ENCODE results near the gene IL2RG. TPM values are rescaled to one million over a fixed set of nuclear protein-coding genes. Genes with fewer than 3 reads are reported as not detected.

Gene IL2RG
- total and polyA plus RNA-seq, 2 donors: 1.2 to 3.2 TPM

DNA sequence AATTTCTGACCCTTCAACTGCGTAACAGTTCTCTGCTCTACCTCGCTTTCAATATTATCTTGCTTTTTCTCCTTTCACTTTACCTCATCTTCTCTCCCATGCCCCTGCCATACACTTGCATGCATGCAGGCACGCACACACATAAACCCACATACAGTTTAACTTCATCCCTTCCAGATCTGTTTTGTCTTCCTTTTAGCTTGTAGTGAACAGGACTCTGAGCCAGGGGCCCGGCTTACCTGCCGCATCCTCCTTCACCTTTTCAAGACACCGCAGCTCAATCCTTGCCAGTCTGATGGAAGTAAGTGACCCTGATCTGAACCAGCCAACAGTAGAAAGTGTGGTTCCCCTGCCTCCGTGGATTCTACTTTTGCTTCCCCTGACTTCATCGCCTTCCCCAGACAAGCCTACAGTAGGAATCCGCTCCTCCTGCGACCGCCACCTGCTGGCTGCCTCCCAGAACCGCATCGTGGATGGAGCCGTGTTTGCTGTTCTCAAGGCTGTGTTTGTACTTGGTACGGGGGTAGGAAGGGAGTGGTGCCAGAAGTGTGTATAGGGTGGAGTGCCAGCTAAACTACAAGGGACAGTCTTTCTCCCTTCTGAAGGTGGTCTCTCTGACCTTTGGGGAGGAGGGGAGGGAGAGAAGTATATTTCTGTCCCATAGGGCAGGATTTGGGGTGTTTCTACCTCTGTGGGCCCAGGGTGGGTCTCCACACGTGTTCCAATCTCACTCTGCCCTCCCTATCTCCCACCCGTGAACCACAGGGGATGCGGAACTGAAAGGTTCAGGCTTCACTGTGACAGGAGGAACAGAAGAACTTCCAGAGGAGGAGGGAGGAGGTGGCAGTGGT is 17.8 kb upstream of the IL2RG start:
- H3K36me3 ChIP-seq (ENCODE audit: insufficient read depth): no peaks in the 10 kb centered on the region
- no peak overlapping the region for H3K27ac ChIP-seq (ENCODE audit: low read depth)
- no peak overlapping the region for H3K4me3 ChIP-seq (ENCODE audit: low read depth, low read length)
- peak; percentile 31 for DNase-seq (ENCODE audit: extremely low spot score)
- 29% methylated on average over 18 of the region's 18 CpGs for WGBS
- H3K4me1 ChIP-seq (ENCODE audit: insufficient read depth): no peaks in the 10 kb centered on the region

GRCh38 chrX:71128166-71128833 is 16.9 kb upstream of the IL2RG start:
- no peak for DNase-seq (ENCODE audit: extremely low spot score)
- Histone ChIP-seq H3K4me1 (ENCODE audit: insufficient read depth) (no peaks in the 10 kb centered on the region), H3K36me3 (ENCODE audit: insufficient read depth) (no peaks in the 10 kb centered on the region), H3K27ac (ENCODE audit: low read depth) (no peak overlapping the region), H3K4me3 (ENCODE audit: low read depth, low read length) (no peak overlapping the region)
- 74% methylated on average over 12 of the region's 12 CpGs for WGBS

DNA sequence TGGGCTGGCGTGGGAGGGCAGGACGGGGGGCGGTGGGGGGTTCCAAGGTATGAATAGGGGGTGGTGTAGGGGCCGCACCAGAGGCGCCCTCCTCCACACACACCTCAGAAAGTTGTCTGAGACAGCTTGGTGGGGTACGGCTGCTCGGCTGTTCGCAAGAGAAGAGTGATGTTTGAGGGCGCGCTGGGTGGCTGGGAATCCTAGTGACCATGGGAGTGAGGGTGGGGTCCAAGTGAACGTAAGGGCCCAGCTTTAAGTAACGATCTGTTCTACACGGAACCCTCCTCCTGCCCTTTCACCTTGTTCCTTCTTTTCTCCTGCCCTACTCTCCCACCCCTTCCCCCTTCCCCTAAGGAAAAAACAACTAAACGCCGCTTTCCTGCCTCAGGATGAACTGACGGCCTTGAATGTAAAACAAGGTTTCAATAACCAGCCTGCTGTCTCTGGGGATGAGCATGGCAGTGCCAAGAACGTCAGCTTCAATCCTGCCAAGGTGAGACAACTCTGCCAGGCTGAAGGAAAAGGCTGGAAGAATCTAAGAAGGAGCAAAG is 7.7 kb upstream of the IL2RG start:
- no peak for DNase-seq (ENCODE audit: extremely low spot score)
- peak overlapping the region; percentile 84 for H3K27ac ChIP-seq (ENCODE audit: low read depth)
- 2% methylated on average over 17 of the region's 17 CpGs for WGBS
- H3K36me3 ChIP-seq (ENCODE audit: insufficient read depth): peaks cover 6% of the 10 kb centered on the region
- H3K4me1 ChIP-seq (ENCODE audit: insufficient read depth): no peaks in the 10 kb centered on the region
- peak overlapping the region; percentile 67 for H3K4me3 ChIP-seq (ENCODE audit: low read depth, low read length)

GRCh38 chrX:71118032-71118984 is 6.9 kb upstream of the IL2RG start, which contains the start of gene MED12:
Gene MED12, plus strand, starts transcription at chrX:71118596. Its CDS starts 159 bp downstream, at chrX:71118755.
- H3K4me3 ChIP-seq (ENCODE audit: low read depth, low read length): peak within 1 kb of the TSS; percentile 67
- H3K36me3 ChIP-seq (ENCODE audit: insufficient read depth): peaks cover 6% of the 10 kb centered on the region
- peak within 1 kb of the TSS; percentile 84 for H3K27ac ChIP-seq (ENCODE audit: low read depth)
- DNase-seq (ENCODE audit: extremely low spot score): peak; percentile 54
- WGBS: 1% methylated on average over 56 of the region's 56 CpGs
- no peaks in the 10 kb centered on the region for H3K4me1 ChIP-seq (ENCODE audit: insufficient read depth)

DNA sequence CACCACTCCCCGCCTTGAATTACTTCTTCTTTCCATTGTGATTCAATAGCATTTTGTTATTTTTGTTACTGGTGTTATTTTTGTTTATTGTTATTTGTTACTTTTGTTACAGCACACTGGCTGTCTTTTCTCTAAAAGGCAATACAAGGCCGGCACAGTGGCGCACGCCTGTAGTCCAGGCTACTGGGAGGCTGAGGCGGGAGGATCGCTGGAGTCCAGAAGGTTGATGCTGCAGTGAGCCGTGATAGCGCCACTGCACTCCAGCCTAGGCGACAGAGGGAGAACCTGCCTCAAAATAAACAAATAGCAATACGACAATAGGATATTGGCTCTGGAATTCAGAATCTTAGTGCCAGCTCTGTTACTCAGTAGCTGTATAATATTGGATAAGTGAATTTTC is 6.0 kb upstream of the IL2RG start:
- no peak overlapping the region for H3K27ac ChIP-seq (ENCODE audit: low read depth)
- peaks cover 3% of the 10 kb centered on the region for H3K36me3 ChIP-seq (ENCODE audit: insufficient read depth)
- WGBS: 86% methylated on average over 10 of the region's 10 CpGs
- DNase-seq (ENCODE audit: extremely low spot score): no peak
- no peaks in the 10 kb centered on the region for H3K4me1 ChIP-seq (ENCODE audit: insufficient read depth)
- H3K4me3 ChIP-seq (ENCODE audit: low read depth, low read length): no peak overlapping the region

- H3K36me3 ChIP-seq (ENCODE audit: insufficient read depth): no peaks in the 10 kb centered on the region
- peak overlapping the region; percentile 23 for H3K27ac ChIP-seq (ENCODE audit: low read depth)
- no peaks in the 10 kb centered on the region for H3K4me1 ChIP-seq (ENCODE audit: insufficient read depth)
- DNase-seq (ENCODE audit: extremely low spot score): no peak
- H3K4me3 ChIP-seq (ENCODE audit: low read depth, low read length): no peak overlapping the region
- 62% methylated on average over 5 of the region's 5 CpGs for whole genome bisulfite sequencing
Observed at GRCh38 chrX:71111921-71112431, 599 bp upstream of the IL2RG start.

DNA sequence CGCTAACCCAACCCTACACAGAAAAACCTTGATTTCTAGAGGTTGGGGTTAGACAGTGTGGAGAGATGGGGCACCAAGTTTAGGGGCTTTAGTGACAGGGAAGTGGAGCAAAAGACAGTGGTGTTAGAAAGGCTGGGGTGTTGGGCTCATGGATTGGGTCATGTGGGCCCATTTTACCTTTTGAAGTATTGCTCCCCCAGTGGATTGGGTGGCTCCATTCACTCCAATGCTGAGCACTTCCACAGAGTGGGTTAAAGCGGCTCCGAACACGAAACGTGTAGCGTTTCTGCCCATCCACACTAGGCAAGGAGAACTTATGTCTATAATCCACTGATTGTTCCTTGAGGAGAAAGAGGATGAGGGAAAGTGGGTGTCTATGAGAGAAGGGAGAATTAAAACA is 2.3 kb downstream of the IL2RG start:
- H3K4me1 ChIP-seq (ENCODE audit: insufficient read depth): no peaks in the 10 kb centered on the region
- H3K27ac ChIP-seq (ENCODE audit: low read depth): no peak overlapping the region
- no peaks in the 10 kb centered on the region for H3K36me3 ChIP-seq (ENCODE audit: insufficient read depth)
- DNase-seq (ENCODE audit: extremely low spot score): no peak
- no peak overlapping the region for H3K4me3 ChIP-seq (ENCODE audit: low read depth, low read length)
- WGBS: 89% methylated on average over 6 of the region's 6 CpGs

DNA sequence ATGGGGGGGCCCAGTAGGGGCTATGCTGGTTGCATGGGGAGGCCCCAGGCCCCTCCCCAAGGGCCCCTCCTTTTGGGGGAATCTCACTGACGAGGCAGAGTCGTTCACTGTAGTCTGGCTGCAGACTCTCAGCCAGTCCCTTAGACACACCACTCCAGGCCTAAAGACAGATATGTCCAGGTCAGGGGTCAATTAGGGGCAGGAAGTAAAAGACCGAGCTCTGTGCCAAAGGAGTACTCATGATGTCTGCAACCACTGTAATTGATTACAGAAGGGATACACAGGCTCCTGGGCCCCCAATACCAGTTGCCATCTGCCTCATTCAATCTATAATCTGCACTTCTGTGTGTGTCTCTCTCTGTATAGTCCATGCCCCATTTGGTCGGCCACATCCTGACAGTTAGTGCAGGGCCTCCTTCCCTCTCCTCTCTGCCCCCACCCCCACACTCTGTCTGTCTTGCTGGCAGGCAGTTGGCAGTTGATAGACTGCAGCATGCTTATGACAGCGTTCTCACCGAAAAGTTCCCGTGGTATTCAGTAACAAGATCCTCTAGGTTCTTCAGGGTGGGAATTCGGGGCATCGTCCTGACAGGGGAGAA is 3.5 kb downstream of the IL2RG start:
- no peak for DNase-seq (ENCODE audit: extremely low spot score)
- Histone ChIP-seq H3K36me3 (ENCODE audit: insufficient read depth) (no peaks in the 10 kb centered on the region), H3K4me1 (ENCODE audit: insufficient read depth) (no peaks in the 10 kb centered on the region), H3K27ac (ENCODE audit: low read depth) (no peak overlapping the region), H3K4me3 (ENCODE audit: low read depth, low read length) (no peak overlapping the region)
- whole genome bisulfite sequencing: 43% methylated on average over 9 of the region's 9 CpGs

GRCh38 chrX:71107245-71107644 is 4.1 kb downstream of the IL2RG start:
- Histone ChIP-seq H3K36me3 (ENCODE audit: insufficient read depth) (no peaks in the 10 kb centered on the region), H3K27ac (ENCODE audit: low read depth) (no peak overlapping the region), H3K4me1 (ENCODE audit: insufficient read depth) (no peaks in the 10 kb centered on the region), H3K4me3 (ENCODE audit: low read depth, low read length) (no peak overlapping the region)
- 67% methylated on average over 4 of the region's 4 CpGs for WGBS
- no peak for DNase-seq (ENCODE audit: extremely low spot score)

DNA sequence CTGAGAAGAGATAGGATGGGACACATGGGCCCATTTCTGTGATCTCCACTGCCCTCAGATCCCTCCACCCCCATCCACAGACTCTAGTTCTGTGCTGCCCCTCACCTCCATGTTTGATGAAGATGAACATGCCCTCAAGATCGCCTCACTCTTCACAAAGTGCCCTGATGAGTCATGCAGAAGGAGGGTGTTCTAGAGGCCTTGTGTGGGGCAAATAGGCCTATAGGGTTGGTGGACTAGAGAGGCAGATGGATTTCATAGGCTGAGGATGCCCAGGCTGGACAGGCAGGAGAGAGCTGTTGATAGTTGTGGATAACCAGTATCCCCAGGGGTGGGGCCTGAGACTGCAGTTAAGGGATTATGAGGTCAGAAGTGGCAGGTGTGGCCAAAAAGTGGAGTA is 5.0 kb downstream of the IL2RG start, which contains the start of gene CXorf65:
TSS of gene CXorf65 (minus strand) at position 314 of the 400 bp plus-strand sequence. CDS start at position 130, 184 bp downstream.
- Histone ChIP-seq H3K4me1 (ENCODE audit: insufficient read depth) (no peaks in the 10 kb centered on the region), H3K36me3 (ENCODE audit: insufficient read depth) (no peaks in the 10 kb centered on the region), H3K27ac (ENCODE audit: low read depth) (no peak within 1 kb of the TSS), H3K4me3 (ENCODE audit: low read depth, low read length) (no peak within 1 kb of the TSS)
- DNase-seq (ENCODE audit: extremely low spot score): no peak
- 85% methylated on average over 1 of the region's 1 CpG for WGBS

DNA sequence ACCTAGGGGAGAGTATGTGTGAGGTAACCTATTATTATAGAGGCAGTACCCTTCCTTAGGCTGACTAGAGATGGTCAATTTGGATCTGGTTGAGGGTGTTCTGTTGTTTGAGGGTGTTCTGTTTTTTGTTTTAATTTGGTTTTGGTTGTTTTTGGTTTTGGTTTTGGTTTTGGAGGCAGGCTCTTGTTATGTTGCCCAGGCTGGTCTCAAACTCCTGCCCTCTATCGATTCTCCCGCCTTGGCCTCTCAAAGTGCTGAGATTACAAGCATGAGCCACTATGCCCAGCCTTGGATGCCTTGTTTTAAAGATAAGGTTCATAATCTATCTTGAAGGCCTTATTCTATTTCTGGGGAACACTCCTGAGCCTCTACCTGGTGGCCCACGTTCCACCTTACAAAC is 5.7 kb downstream of the IL2RG start:
- 92% methylated on average over 3 of the region's 3 CpGs for WGBS
- no peaks in the 10 kb centered on the region for H3K4me1 ChIP-seq (ENCODE audit: insufficient read depth)
- no peak overlapping the region for H3K4me3 ChIP-seq (ENCODE audit: low read depth, low read length)
- DNase-seq (ENCODE audit: extremely low spot score): no peak
- H3K36me3 ChIP-seq (ENCODE audit: insufficient read depth): no peaks in the 10 kb centered on the region
- H3K27ac ChIP-seq (ENCODE audit: low read depth): no peak overlapping the region

DNA sequence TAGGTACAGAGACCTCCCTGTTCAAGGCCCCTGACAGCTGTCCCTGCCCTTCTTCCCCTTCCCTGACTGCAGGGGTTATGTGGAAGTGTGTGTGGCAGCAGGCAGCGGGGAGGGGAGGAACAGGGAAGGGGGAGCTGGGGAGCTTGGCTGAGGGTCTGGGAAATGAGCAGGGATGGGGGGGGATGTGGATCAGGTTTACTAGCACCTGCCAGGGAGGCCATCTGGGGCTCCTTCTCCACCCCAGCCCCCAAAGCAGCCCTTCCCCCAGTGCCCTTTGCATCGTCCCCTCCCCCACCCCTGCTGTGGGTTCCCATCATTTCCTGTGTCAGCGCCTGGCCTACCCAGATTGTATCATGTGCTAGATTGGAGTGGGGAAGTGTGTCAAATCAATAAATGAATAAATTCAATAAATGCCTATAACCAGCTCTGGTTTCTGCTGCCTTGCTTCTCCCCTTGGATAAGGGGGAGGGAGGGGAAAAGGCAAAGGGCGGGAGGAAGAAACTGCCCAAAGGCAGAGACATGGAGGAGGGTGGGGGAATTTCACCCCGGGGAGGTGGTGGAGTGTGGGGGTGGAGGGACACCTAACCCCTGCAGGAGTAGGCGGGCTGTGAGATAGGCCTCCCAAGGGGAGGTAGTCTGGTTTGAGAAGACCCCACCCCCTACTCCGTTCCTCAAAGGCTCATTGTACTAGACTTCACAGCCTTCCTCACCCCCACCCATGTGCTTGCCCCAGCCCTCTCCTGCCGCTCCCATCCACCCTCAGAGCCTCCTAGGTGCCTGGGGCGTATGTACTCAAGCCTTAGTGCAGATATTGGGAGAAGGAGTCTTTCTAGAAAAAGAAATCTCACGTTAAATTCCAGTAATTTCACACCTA is 8.0 kb downstream of the IL2RG start:
- Histone ChIP-seq H3K4me3 (ENCODE audit: low read depth, low read length) (no peak overlapping the region), H3K4me1 (ENCODE audit: insufficient read depth) (no peaks in the 10 kb centered on the region), H3K36me3 (ENCODE audit: insufficient read depth) (no peaks in the 10 kb centered on the region), H3K27ac (ENCODE audit: low read depth) (no peak overlapping the region)
- no peak for DNase-seq (ENCODE audit: extremely low spot score)
- WGBS: 35% methylated on average over 9 of the region's 10 CpGs
